ENCODE data around the gene SLC39A8.

DNA sequence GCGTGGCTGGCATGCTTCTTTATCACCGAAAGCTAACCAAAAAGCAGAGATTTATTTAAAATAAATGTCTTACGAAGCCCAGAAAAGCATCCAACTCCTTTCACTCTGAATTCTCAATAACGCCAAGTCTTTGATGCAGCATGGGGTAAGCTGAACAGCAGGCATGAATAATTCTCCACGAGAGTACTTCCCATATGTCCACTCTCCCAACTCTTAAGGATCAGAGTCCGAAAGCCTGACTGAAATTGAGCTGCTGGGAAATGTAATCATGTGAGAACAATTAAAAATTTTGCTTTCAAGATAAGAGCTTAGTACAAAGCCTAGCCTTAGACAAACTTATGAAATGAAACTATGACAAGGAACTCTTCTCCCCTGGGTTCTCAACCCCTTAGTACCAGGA is 7.5 kb upstream of the SLC39A8 start:
- TF ChIP-seq, protein P1, sequence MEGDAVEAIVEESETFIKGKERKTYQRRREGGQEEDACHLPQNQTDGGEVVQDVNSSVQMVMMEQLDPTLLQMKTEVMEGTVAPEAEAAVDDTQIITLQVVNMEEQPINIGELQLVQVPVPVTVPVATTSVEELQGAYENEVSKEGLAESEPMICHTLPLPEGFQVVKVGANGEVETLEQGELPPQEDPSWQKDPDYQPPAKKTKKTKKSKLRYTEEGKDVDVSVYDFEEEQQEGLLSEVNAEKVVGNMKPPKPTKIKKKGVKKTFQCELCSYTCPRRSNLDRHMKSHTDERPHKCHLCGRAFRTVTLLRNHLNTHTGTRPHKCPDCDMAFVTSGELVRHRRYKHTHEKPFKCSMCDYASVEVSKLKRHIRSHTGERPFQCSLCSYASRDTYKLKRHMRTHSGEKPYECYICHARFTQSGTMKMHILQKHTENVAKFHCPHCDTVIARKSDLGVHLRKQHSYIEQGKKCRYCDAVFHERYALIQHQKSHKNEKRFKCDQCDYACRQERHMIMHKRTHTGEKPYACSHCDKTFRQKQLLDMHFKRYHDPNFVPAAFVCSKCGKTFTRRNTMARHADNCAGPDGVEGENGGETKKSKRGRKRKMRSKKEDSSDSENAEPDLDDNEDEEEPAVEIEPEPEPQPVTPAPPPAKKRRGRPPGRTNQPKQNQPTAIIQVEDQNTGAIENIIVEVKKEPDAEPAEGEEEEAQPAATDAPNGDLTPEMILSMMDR (IDR thresholded peaks at IDR 0.05; ENCODE audit: low read depth, low read length, missing input control) = no peak
- TF ChIP-seq RAD21 (IDR thresholded peaks at IDR 0.05) (no peak), YY1 (IDR thresholded peaks at IDR 0.05) (no peak)
